BLaER1 (cell line): ENCODE measurements around the gene HLA-DPA1.
"Not testable (repeated sequence)": the region's sequence is repeated elsewhere in the genome, so short reads cannot be mapped to it uniquely, and the experiment has no call there.

Experiments
- H3K27ac ChIP-seq: shearing (Covaris generic); formaldehyde crosslinking; 2 replicates; pipeline ENCODE4 v1.8.1; 2022
- H3K27me3 ChIP-seq: shearing (Covaris generic); formaldehyde crosslinking; 2 replicates; pipeline ENCODE4 v1.8.1; 2022
- H3K36me3 ChIP-seq: shearing (Covaris generic); formaldehyde crosslinking; 2 replicates; pipeline ENCODE4 v1.8.1; 2022
- H3K4me1 ChIP-seq: shearing (Covaris generic); formaldehyde crosslinking; 2 replicates; pipeline ENCODE4 v1.8.1; 2022
- H3K4me2 ChIP-seq: shearing (Covaris generic); formaldehyde crosslinking; 2 replicates; pipeline ENCODE4 v1.8.1; 2022
- H3K4me3 ChIP-seq: shearing (Covaris generic); formaldehyde crosslinking; 2 replicates; pipeline ENCODE4 v1.8.1; 2022
- H3K9ac ChIP-seq: shearing (Covaris generic); formaldehyde crosslinking; 2 replicates; pipeline ENCODE4 v1.8.1; 2022
- H3K9me3 ChIP-seq: shearing (Covaris generic); formaldehyde crosslinking; 2 replicates; pipeline ENCODE4 v1.8.1; 2022
- H4K20me1 ChIP-seq: shearing (Covaris generic); formaldehyde crosslinking; 2 replicates; pipeline ENCODE4 v1.8.1; 2022
- Cebpa-rat ChIP-seq: shearing (Covaris generic); IDR thresholded peaks from 2 replicates; pipeline ENCODE4 v1.8.1; 2022

HLA-DPA1 gene

GRCh38 chr6:33069021-33069738 is 4.3 kb downstream of the HLA-DPA1 start:
- Histone ChIP-seq H3K36me3 (peaks cover 59% of the 10 kb centered on the region), H4K20me1 (peaks cover 45% of the 10 kb centered on the region), H3K27ac (no peak overlapping the region), H3K4me1 (peaks cover 43% of the 10 kb centered on the region), H3K9ac (no peak overlapping the region), H3K4me2 (peak overlapping the region; percentile 96), H3K4me3 (no peak overlapping the region), H3K27me3 (no peaks in the 10 kb centered on the region), H3K9me3 (peaks cover 7% of the 10 kb centered on the region; the same call in 1 of the 2 replicates)
- TF ChIP-seq Cebpa-rat, result no peak

- H3K36me3 ChIP-seq, result peaks cover 59% of the 10 kb centered on the region
Observed at GRCh38 chr6:33066917-33067521, 6.4 kb downstream of the HLA-DPA1 start.

GRCh38 chr6:33065312-33065711 is 8.1 kb downstream of the HLA-DPA1 start:
- peaks cover 18% of the 10 kb centered on the region; the same call in 1 of the 2 replicates for H4K20me1 ChIP-seq
- no peak overlapping the region for H3K27ac ChIP-seq
- H3K4me2 ChIP-seq, result no peak overlapping the region
- H3K9me3 ChIP-seq, result peaks cover 12% of the 10 kb centered on the region; the same call in 1 of the 2 replicates
- H3K4me1 ChIP-seq, result peaks cover 9% of the 10 kb centered on the region
- H3K27me3 ChIP-seq, result no peaks in the 10 kb centered on the region
- no peak overlapping the region for H3K4me3 ChIP-seq
- H3K36me3 ChIP-seq, result peaks cover 59% of the 10 kb centered on the region
- no peak for TF ChIP-seq Cebpa-rat
- no peak overlapping the region; the same call in 1 of the 2 replicates for H3K9ac ChIP-seq

More at GRCh38 chr6:33066917-33067521, 6.4 kb downstream of the HLA-DPA1 start:
- peaks cover 26% of the 10 kb centered on the region for H3K4me1 ChIP-seq
- H3K4me3 ChIP-seq, result no peak overlapping the region
- H3K27me3 ChIP-seq, result no peaks in the 10 kb centered on the region
- H3K27ac ChIP-seq, result no peak overlapping the region
- no peak overlapping the region for H3K4me2 ChIP-seq
- TF ChIP-seq Cebpa-rat, result no peak
- no peak overlapping the region for H3K9ac ChIP-seq
- peaks cover 7% of the 10 kb centered on the region; the same call in 1 of the 2 replicates for H3K9me3 ChIP-seq
- peaks cover 35% of the 10 kb centered on the region for H4K20me1 ChIP-seq

- no peak overlapping the region for H3K4me2 ChIP-seq
- H3K27me3 ChIP-seq, result no peaks in the 10 kb centered on the region
- peaks cover 54% of the 10 kb centered on the region for H3K36me3 ChIP-seq
- TF ChIP-seq Cebpa-rat, result no peak
- no peak overlapping the region for H3K27ac ChIP-seq
- peaks cover 13% of the 10 kb centered on the region; the same call in 1 of the 2 replicates for H3K9me3 ChIP-seq
- H4K20me1 ChIP-seq, result peaks cover 12% of the 10 kb centered on the region; the same call in 1 of the 2 replicates
- peaks cover 3% of the 10 kb centered on the region; the same call in 1 of the 2 replicates for H3K4me1 ChIP-seq
- H3K9ac ChIP-seq, result no peak overlapping the region
- H3K4me3 ChIP-seq, result no peak overlapping the region
Observed at GRCh38 chr6:33064723-33065122, 8.7 kb downstream of the HLA-DPA1 start.

GRCh38 chr6:33063435-33063834 is 10.0 kb downstream of the HLA-DPA1 start:
- H3K27me3 ChIP-seq, H3K4me2 ChIP-seq, H4K20me1 ChIP-seq, H3K4me3 ChIP-seq, H3K4me1 ChIP-seq, H3K27ac ChIP-seq, H3K9ac ChIP-seq: not testable (repeated sequence)
- peaks cover 13% of the 10 kb centered on the region; the same call in 1 of the 2 replicates for H3K9me3 ChIP-seq
- H3K36me3 ChIP-seq, result peaks cover 42% of the 10 kb centered on the region

GRCh38 chr6:33061987-33062386 is 11.5 kb downstream of the HLA-DPA1 start:
- Histone ChIP-seq H3K9ac (no peak overlapping the region), H3K27me3 (no peaks in the 10 kb centered on the region), H3K9me3 (peaks cover 8% of the 10 kb centered on the region; the same call in 1 of the 2 replicates), H3K36me3 (peaks cover 27% of the 10 kb centered on the region), H3K4me3 (no peak overlapping the region), H4K20me1 (no peaks in the 10 kb centered on the region), H3K4me1 (no peaks in the 10 kb centered on the region), H3K4me2 (no peak overlapping the region), H3K27ac (no peak overlapping the region)
- no peak for TF ChIP-seq Cebpa-rat

- Histone ChIP-seq H3K4me3 (no peak overlapping the region), H3K27ac (no peak overlapping the region), H3K9me3 (peaks cover 21% of the 10 kb centered on the region), H3K36me3 (no peaks in the 10 kb centered on the region), H3K4me1 (no peaks in the 10 kb centered on the region), H3K27me3 (no peaks in the 10 kb centered on the region), H3K4me2 (no peak overlapping the region), H4K20me1 (no peaks in the 10 kb centered on the region), H3K9ac (no peak overlapping the region)
- TF ChIP-seq Cebpa-rat, result no peak
Observed at GRCh38 chr6:33057222-33058150, 16.0 kb downstream of the HLA-DPA1 start.

GRCh38 chr6:33053230-33053629 is 20.2 kb downstream of the HLA-DPA1 start:
- H3K27me3 ChIP-seq, result no peaks in the 10 kb centered on the region
- H3K4me2 ChIP-seq, result no peak overlapping the region
- peaks cover 27% of the 10 kb centered on the region for H3K9me3 ChIP-seq
- no peak overlapping the region for H3K9ac ChIP-seq
- no peak overlapping the region for H3K27ac ChIP-seq
- no peak overlapping the region for H3K4me3 ChIP-seq
- H3K36me3 ChIP-seq, result no peaks in the 10 kb centered on the region
- no peak for TF ChIP-seq Cebpa-rat
- peaks cover 12% of the 10 kb centered on the region for H3K4me1 ChIP-seq
- H4K20me1 ChIP-seq, result no peaks in the 10 kb centered on the region

- no peak overlapping the region for H3K27ac ChIP-seq
- no peaks in the 10 kb centered on the region for H4K20me1 ChIP-seq
- no peaks in the 10 kb centered on the region for H3K36me3 ChIP-seq
- no peak for TF ChIP-seq Cebpa-rat
- no peak overlapping the region for H3K9ac ChIP-seq
- peaks cover 27% of the 10 kb centered on the region for H3K9me3 ChIP-seq
- H3K27me3 ChIP-seq, result no peaks in the 10 kb centered on the region
- peaks cover 12% of the 10 kb centered on the region for H3K4me1 ChIP-seq
- no peak overlapping the region for H3K4me3 ChIP-seq
- no peak overlapping the region for H3K4me2 ChIP-seq
Observed at GRCh38 chr6:33052627-33053026, 20.8 kb downstream of the HLA-DPA1 start.
